Loucy (cell line): Measurements from ENCODE around the gene POT1.

Source experiments
- H2AFZ ChIP-seq: fragments of 200-600 bp; sonication (generic); 2 replicates; pipeline ENCODE4 v1.6.0; 2016; ENCODE audit warnings: antibody characterized with exemption, mild to moderate bottlenecking, low read length, moderate library complexity
- H3F3A ChIP-seq: fragments of 200-600 bp; 2 replicates; pipeline ENCODE4 v1.6.0; 2016; ENCODE audit warnings: antibody characterized with exemption, low read depth, mild to moderate bottlenecking
- H3K27me3 ChIP-seq: fragments of 200-600 bp; sonication (generic); 2 replicates; pipeline ENCODE4 v1.6.1; 2014; ENCODE audit warnings: low read length, mild to moderate bottlenecking; ENCODE audit not compliant: insufficient read depth, poor library complexity, severe bottlenecking
- H3K36me3 ChIP-seq: fragments of 200-600 bp; sonication (generic); 2 replicates; pipeline ENCODE4 v1.6.1; 2016; ENCODE audit warnings: low read length; ENCODE audit not compliant: insufficient read depth
- H3K4me1 ChIP-seq: fragments of 200-600 bp; sonication (generic); 2 replicates; pipeline ENCODE4 v1.5.1; 2014; ENCODE audit warnings: low read length, mild to moderate bottlenecking; ENCODE audit not compliant: insufficient read depth, poor library complexity, severe bottlenecking
- H3K4me2 ChIP-seq: fragments of 200-600 bp; sonication (generic); 2 replicates; pipeline ENCODE4 v1.6.0; 2014; ENCODE audit warnings: antibody characterized with exemption, low read length, low read depth, mild to moderate bottlenecking; ENCODE audit not compliant: poor library complexity, severe bottlenecking
- H3K4me3 ChIP-seq: fragments of 200-600 bp; sonication (generic); 2 replicates; pipeline ENCODE4 v1.5.1; 2014; ENCODE audit warnings: low read length, mild to moderate bottlenecking, mixed read lengths; ENCODE audit not compliant: poor library complexity, severe bottlenecking
- H3K79me2 ChIP-seq: fragments of 200-600 bp; sonication (generic); 2 replicates; pipeline ENCODE4 v1.6.1; 2014; ENCODE audit warnings: low read length; ENCODE audit not compliant: insufficient read depth
- H3K9ac ChIP-seq: fragments of 200-600 bp; sonication (generic); 2 replicates; pipeline ENCODE4 v1.6.0; 2014; ENCODE audit warnings: mild to moderate bottlenecking, low read depth, low read length, moderate library complexity; ENCODE audit not compliant: poor library complexity, severe bottlenecking
- H3K9me2 ChIP-seq: fragments of 200-600 bp; sonication (generic); replicated peaks from 2 replicates; pipeline ENCODE4 v1.6.1; 2016; ENCODE audit warnings: low read depth, low read length, mixed read lengths
- H3K9me3 ChIP-seq: fragments of 200-600 bp; sonication (generic); 2 replicates; pipeline ENCODE4 v1.6.1; 2014; ENCODE audit warnings: mild to moderate bottlenecking, antibody characterized with exemption, low read length, low read depth; ENCODE audit not compliant: insufficient read depth
- H4K20me1 ChIP-seq: fragments of 200-600 bp; sonication (generic); 2 replicates; pipeline ENCODE4 v1.6.0; 2014; ENCODE audit warnings: antibody characterized with exemption, low read length, mild to moderate bottlenecking; ENCODE audit not compliant: insufficient read depth, poor library complexity, severe bottlenecking
- EZH2phosphoT487 ChIP-seq: fragments of 200-600 bp; IDR thresholded peaks from 2 replicates; pipeline ENCODE4 v1.6.1; 2018; ENCODE audit warnings: antibody characterized with exemption, mild to moderate bottlenecking, moderate library complexity, borderline replicate concordance
- TF ChIP-seq, protein P1 (sequence below): fragments of 200-600 bp; sonication (generic); conservative IDR thresholded peaks from 2 replicates; pipeline ENCODE4 v1.5.1; 2014; ENCODE audit warnings: mild to moderate bottlenecking, antibody characterized with exemption, low read length

POT1 gene

DNA sequence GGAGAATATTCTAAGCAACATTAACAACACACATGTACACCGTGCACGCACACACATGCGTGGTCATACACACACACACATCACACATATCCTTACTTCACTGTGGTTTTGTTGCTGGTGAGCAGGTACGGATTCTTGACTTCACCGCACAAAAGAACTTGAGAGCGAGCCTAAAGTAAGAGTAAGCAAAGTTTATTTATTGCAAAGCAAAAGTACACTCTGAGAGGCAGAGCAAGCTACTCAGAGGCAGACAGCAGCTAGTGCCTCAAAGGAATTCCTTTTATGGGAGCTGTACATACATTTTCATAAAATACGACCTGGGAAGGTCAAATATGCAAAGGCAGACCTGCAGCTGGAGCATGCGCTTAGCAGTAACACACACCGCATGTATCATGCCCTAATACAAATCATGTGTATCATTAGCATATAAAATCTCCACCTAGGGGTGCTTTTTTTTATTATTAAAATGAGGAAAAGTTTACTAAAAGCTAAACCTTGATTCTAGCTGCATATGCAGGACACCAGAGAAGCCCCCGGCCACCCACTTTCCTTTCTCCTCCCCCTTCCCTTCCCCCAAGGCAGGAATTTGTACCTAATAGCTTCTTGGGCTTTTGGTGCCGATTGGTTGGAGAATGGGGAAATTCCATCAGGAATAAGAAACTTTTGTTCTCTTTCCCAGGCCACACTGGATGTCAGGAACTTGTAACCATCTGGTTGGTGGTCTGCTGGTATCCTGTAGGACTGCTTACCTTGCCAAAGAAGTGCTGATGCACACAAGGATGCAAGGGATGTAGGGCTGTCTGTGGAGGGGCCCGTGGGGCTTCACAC, 147.5 kb downstream of the POT1 start:
- H3K4me1 ChIP-seq: no peaks in the 10 kb centered on the region
- no peaks in the 10 kb centered on the region for H3F3A ChIP-seq
- no peaks in the 10 kb centered on the region for H3K9me3 ChIP-seq
- H3K4me3 ChIP-seq: no peak overlapping the region
- no peaks in the 10 kb centered on the region for H3K27me3 ChIP-seq
- H3K9ac ChIP-seq: no peak overlapping the region
- no peaks in the 10 kb centered on the region for H4K20me1 ChIP-seq
- no peak overlapping the region for H3K4me2 ChIP-seq
- H3K9me2 ChIP-seq: no peaks in the 10 kb centered on the region
- no peaks in the 10 kb centered on the region for H3K79me2 ChIP-seq
- H3K36me3 ChIP-seq: no peaks in the 10 kb centered on the region
- TF ChIP-seq, protein P1, sequence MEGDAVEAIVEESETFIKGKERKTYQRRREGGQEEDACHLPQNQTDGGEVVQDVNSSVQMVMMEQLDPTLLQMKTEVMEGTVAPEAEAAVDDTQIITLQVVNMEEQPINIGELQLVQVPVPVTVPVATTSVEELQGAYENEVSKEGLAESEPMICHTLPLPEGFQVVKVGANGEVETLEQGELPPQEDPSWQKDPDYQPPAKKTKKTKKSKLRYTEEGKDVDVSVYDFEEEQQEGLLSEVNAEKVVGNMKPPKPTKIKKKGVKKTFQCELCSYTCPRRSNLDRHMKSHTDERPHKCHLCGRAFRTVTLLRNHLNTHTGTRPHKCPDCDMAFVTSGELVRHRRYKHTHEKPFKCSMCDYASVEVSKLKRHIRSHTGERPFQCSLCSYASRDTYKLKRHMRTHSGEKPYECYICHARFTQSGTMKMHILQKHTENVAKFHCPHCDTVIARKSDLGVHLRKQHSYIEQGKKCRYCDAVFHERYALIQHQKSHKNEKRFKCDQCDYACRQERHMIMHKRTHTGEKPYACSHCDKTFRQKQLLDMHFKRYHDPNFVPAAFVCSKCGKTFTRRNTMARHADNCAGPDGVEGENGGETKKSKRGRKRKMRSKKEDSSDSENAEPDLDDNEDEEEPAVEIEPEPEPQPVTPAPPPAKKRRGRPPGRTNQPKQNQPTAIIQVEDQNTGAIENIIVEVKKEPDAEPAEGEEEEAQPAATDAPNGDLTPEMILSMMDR: no peak
- TF ChIP-seq EZH2phosphoT487: no peak
- no peak overlapping the region for H2AFZ ChIP-seq

DNA sequence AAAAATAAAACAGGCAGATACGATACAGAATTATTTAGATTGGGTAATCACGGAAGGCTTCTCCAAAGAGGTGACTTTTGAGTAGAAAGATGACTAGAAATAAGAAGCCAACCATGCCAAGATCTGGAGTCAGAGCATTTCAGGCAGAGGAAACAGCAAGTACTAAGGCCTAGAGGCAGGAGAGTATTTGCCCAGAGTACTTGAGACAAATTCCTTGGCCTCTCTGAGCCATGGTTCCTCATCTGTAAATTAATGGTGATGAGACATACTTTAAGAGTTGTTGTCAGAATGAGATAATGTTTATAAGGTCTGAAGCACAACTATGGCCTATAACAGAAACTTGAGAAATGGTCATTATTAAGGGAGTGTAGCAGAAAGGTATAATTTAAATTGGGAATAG, 148.2 kb downstream of the POT1 start:
- Histone ChIP-seq H3K4me3 (no peak overlapping the region), H3F3A (no peaks in the 10 kb centered on the region), H2AFZ (no peak overlapping the region), H3K27me3 (no peaks in the 10 kb centered on the region), H3K79me2 (no peaks in the 10 kb centered on the region), H3K9me3 (no peaks in the 10 kb centered on the region), H3K9ac (no peak overlapping the region), H3K9me2 (no peaks in the 10 kb centered on the region), H4K20me1 (no peaks in the 10 kb centered on the region), H3K4me1 (no peaks in the 10 kb centered on the region), H3K36me3 (no peaks in the 10 kb centered on the region), H3K4me2 (no peak overlapping the region)
- TF ChIP-seq EZH2phosphoT487: no peak
- TF ChIP-seq, protein P1: no peak

DNA sequence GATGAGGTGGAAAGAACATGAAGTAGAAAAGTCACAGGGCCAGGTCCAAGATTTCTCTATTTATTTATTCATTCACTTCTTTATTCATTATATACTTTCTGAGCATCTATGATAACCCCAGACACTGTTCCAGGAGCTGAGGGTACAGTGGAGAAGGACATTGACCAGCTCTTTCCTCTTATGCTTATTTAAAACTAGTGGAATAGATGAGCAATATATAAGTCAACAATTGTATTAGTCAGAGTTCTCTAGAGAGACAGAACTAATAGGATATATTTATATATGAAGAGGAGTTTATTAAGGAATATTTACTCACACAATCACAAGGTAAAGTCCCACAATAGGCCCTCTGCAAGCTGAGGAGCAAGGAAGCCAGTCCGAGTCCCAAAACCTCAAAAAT, 149.0 kb downstream of the POT1 start:
- no peaks in the 10 kb centered on the region for H3F3A ChIP-seq
- no peaks in the 10 kb centered on the region for H3K9me3 ChIP-seq
- H3K79me2 ChIP-seq: no peaks in the 10 kb centered on the region
- H4K20me1 ChIP-seq: no peaks in the 10 kb centered on the region
- H3K4me1 ChIP-seq: no peaks in the 10 kb centered on the region
- H3K9me2 ChIP-seq: no peaks in the 10 kb centered on the region
- no peak overlapping the region for H3K4me2 ChIP-seq
- no peak overlapping the region for H3K9ac ChIP-seq
- H2AFZ ChIP-seq: no peak overlapping the region
- H3K36me3 ChIP-seq: no peaks in the 10 kb centered on the region
- no peaks in the 10 kb centered on the region for H3K27me3 ChIP-seq
- H3K4me3 ChIP-seq: no peak overlapping the region
- no peak for TF ChIP-seq EZH2phosphoT487
- TF ChIP-seq, protein P1: no peak
